ENCODE data around the gene HECTD4. TPM values are rescaled to one million over a fixed set of nuclear protein-coding genes. Genes with fewer than 3 reads are reported as not detected.

The HECTD4 gene
- polyA plus RNA-seq, 1 donor from 2014 or later, result 15.8 TPM

DNA sequence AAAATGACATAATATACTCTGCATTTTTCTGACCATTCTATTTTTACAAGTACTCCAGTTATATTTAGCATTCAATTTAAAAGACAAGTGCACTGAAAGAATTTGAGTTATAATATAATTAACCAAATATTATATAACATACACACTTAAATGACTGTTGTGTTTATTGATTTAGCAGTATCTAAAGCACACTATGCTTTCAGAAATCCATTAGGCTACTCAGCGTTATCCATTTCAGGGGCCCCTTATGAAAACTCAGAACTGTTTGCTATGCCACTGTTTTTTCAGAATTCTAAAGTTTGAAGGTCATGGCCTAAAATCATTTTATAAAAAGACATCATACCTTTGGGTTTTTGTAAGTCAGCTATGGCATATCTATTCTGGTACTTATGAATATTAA, 57.1 kb downstream of the HECTD4 start:
- Histone ChIP-seq H3K9ac (ENCODE audit: low read length) (no peak overlapping the region), H3K27me3 (ENCODE audit: insufficient read depth, low read depth, low read length) (no peaks in the 10 kb centered on the region), H4K20me1 (ENCODE audit: insufficient read depth) (no peaks in the 10 kb centered on the region), H3K9me2 (ENCODE audit: insufficient read depth, low read length) (no peaks in the 10 kb centered on the region), H2AFZ (ENCODE audit: low read depth, low read length) (no peak overlapping the region), H3K27ac (ENCODE audit: low read length) (no peak overlapping the region), H3K9me3 (ENCODE audit: low read length) (no peaks in the 10 kb centered on the region), H3K79me2 (replicated peaks; ENCODE audit: insufficient read depth, low read length) (peaks cover 9% of the 10 kb centered on the region), H3K4me3 (ENCODE audit: low read length) (no peak overlapping the region), H3K4me2 (ENCODE audit: low read length) (no peak overlapping the region), H3K36me3 (ENCODE audit: insufficient read depth, low read length) (no peaks in the 10 kb centered on the region), H3F3A (ENCODE audit: insufficient read depth, low read length, poor library complexity, severe bottlenecking) (no peaks in the 10 kb centered on the region)
- TF ChIP-seq MXI1 (conservative IDR thresholded peaks at IDR 0.05; ENCODE audit: poor library complexity, severe bottlenecking), result no peak
- no peak for TF ChIP-seq POLR2AphosphoS5 (IDR thresholded peaks at IDR 0.05)
- TF ChIP-seq, protein P1, sequence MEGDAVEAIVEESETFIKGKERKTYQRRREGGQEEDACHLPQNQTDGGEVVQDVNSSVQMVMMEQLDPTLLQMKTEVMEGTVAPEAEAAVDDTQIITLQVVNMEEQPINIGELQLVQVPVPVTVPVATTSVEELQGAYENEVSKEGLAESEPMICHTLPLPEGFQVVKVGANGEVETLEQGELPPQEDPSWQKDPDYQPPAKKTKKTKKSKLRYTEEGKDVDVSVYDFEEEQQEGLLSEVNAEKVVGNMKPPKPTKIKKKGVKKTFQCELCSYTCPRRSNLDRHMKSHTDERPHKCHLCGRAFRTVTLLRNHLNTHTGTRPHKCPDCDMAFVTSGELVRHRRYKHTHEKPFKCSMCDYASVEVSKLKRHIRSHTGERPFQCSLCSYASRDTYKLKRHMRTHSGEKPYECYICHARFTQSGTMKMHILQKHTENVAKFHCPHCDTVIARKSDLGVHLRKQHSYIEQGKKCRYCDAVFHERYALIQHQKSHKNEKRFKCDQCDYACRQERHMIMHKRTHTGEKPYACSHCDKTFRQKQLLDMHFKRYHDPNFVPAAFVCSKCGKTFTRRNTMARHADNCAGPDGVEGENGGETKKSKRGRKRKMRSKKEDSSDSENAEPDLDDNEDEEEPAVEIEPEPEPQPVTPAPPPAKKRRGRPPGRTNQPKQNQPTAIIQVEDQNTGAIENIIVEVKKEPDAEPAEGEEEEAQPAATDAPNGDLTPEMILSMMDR (IDR thresholded peaks at IDR 0.05; ENCODE audit: poor library complexity, severe bottlenecking), result no peak
- no peak for TF ChIP-seq RAD21 (conservative IDR thresholded peaks at IDR 0.05)
- no peak for TF ChIP-seq TAF1 (IDR thresholded peaks at IDR 0.05; ENCODE audit: low read depth)
- TF ChIP-seq SMC3 (conservative IDR thresholded peaks at IDR 0.05; ENCODE audit: poor library complexity), result no peak
- TF ChIP-seq, protein P2, sequence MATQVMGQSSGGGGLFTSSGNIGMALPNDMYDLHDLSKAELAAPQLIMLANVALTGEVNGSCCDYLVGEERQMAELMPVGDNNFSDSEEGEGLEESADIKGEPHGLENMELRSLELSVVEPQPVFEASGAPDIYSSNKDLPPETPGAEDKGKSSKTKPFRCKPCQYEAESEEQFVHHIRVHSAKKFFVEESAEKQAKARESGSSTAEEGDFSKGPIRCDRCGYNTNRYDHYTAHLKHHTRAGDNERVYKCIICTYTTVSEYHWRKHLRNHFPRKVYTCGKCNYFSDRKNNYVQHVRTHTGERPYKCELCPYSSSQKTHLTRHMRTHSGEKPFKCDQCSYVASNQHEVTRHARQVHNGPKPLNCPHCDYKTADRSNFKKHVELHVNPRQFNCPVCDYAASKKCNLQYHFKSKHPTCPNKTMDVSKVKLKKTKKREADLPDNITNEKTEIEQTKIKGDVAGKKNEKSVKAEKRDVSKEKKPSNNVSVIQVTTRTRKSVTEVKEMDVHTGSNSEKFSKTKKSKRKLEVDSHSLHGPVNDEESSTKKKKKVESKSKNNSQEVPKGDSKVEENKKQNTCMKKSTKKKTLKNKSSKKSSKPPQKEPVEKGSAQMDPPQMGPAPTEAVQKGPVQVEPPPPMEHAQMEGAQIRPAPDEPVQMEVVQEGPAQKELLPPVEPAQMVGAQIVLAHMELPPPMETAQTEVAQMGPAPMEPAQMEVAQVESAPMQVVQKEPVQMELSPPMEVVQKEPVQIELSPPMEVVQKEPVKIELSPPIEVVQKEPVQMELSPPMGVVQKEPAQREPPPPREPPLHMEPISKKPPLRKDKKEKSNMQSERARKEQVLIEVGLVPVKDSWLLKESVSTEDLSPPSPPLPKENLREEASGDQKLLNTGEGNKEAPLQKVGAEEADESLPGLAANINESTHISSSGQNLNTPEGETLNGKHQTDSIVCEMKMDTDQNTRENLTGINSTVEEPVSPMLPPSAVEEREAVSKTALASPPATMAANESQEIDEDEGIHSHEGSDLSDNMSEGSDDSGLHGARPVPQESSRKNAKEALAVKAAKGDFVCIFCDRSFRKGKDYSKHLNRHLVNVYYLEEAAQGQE (IDR thresholded peaks at IDR 0.05; ENCODE audit: borderline replicate concordance), result no peak
- TF ChIP-seq EZH2 (IDR thresholded peaks at IDR 0.05; ENCODE audit: borderline replicate concordance, insufficient read depth, low read length, poor library complexity, severe bottlenecking), result no peak
- no peak for TF ChIP-seq EP300 (conservative IDR thresholded peaks at IDR 0.05; ENCODE audit: poor library complexity, severe bottlenecking)

- H3K27me3 ChIP-seq (ENCODE audit: insufficient read depth, low read depth, low read length), result no peaks in the 10 kb centered on the region
- H3K9me3 ChIP-seq (ENCODE audit: low read length), result no peaks in the 10 kb centered on the region
- no peak overlapping the region for H3K9ac ChIP-seq (ENCODE audit: low read length)
- H2AFZ ChIP-seq (ENCODE audit: low read depth, low read length), result no peak overlapping the region
- H3K4me2 ChIP-seq (ENCODE audit: low read length), result no peak overlapping the region
- no peak overlapping the region for H3K27ac ChIP-seq (ENCODE audit: low read length)
- TF ChIP-seq, protein P1 (IDR thresholded peaks at IDR 0.05; ENCODE audit: poor library complexity, severe bottlenecking), result no peak
- TF ChIP-seq MXI1 (conservative IDR thresholded peaks at IDR 0.05; ENCODE audit: poor library complexity, severe bottlenecking), result no peak
- TF ChIP-seq EZH2 (IDR thresholded peaks at IDR 0.05; ENCODE audit: borderline replicate concordance, insufficient read depth, low read length, poor library complexity, severe bottlenecking), result no peak
- no peak overlapping the region for H3K4me3 ChIP-seq (ENCODE audit: low read length)
- peaks cover 4% of the 10 kb centered on the region for H3K79me2 ChIP-seq (replicated peaks; ENCODE audit: insufficient read depth, low read length)
- H4K20me1 ChIP-seq (ENCODE audit: insufficient read depth), result no peaks in the 10 kb centered on the region
- H3K36me3 ChIP-seq (ENCODE audit: insufficient read depth, low read length), result no peaks in the 10 kb centered on the region
- H3F3A ChIP-seq (ENCODE audit: insufficient read depth, low read length, poor library complexity, severe bottlenecking), result no peaks in the 10 kb centered on the region
- H3K9me2 ChIP-seq (ENCODE audit: insufficient read depth, low read length), result no peaks in the 10 kb centered on the region
Observed at GRCh38 chr12:112322882-112323547, 59.2 kb downstream of the HECTD4 start.

Measured in neural cell (in vitro differentiated cells).